ENCODE measurements around the gene EPB41L1.

Gene EPB41L1

GRCh38 chr20:36197271-36197670, 42.7 kb downstream of the EPB41L1 start:
- FAIRE-seq: no peak

- FAIRE-seq: no peak
Measured at GRCh38 chr20:36199345-36200257, 45.1 kb downstream of the EPB41L1 start.

GRCh38 chr20:36200451-36200850, 45.9 kb downstream of the EPB41L1 start:
- FAIRE-seq: no peak

GRCh38 chr20:36201198-36201597, 46.7 kb downstream of the EPB41L1 start:
- no peak for FAIRE-seq

GRCh38 chr20:36202891-36203338, 48.4 kb downstream of the EPB41L1 start:
- FAIRE-seq: no peak

GRCh38 chr20:36203861-36204260, 49.3 kb downstream of the EPB41L1 start:
- no peak for FAIRE-seq

GRCh38 chr20:36205026-36205425, 50.5 kb downstream of the EPB41L1 start:
- FAIRE-seq: no peak

GRCh38 chr20:36206068-36206467, 51.5 kb downstream of the EPB41L1 start:
- FAIRE-seq: no peak

- FAIRE-seq: no peak
Measured at GRCh38 chr20:36206641-36207040, 52.1 kb downstream of the EPB41L1 start.

GRCh38 chr20:36207602-36208001, 53.1 kb downstream of the EPB41L1 start:
- FAIRE-seq: no peak

GRCh38 chr20:36208257-36208656, 53.7 kb downstream of the EPB41L1 start:
- no peak for FAIRE-seq

- FAIRE-seq: no peak
Measured at GRCh38 chr20:36210436-36211021, 56.0 kb downstream of the EPB41L1 start.

GRCh38 chr20:36213362-36213761, 58.8 kb downstream of the EPB41L1 start:
- no peak for FAIRE-seq

GRCh38 chr20:36214684-36215256, 60.2 kb downstream of the EPB41L1 start:
- no peak for FAIRE-seq

- FAIRE-seq: no peak
Measured at GRCh38 chr20:36215778-36216177, 61.2 kb downstream of the EPB41L1 start.

GRCh38 chr20:36216314-36217025, 61.9 kb downstream of the EPB41L1 start:
- FAIRE-seq: no peak

- FAIRE-seq: no peak
Measured at GRCh38 chr20:36217226-36217625, 62.7 kb downstream of the EPB41L1 start.

- FAIRE-seq: no peak
Measured at GRCh38 chr20:36218380-36219064, 64.0 kb downstream of the EPB41L1 start.

GRCh38 chr20:36219671-36220220, 65.2 kb downstream of the EPB41L1 start:
- no peak for FAIRE-seq

GRCh38 chr20:36225666-36226065, 71.1 kb downstream of the EPB41L1 start:
- no peak for FAIRE-seq

- FAIRE-seq: no peak
Measured at GRCh38 chr20:36228770-36229169, 74.2 kb downstream of the EPB41L1 start.

- FAIRE-seq: no peak
Measured at GRCh38 chr20:36230019-36230418, 75.5 kb downstream of the EPB41L1 start.

Measured in A204.1 (cell line).